Astrocyte of the cerebellum (primary cell): Measurements from ENCODE around the gene SEC22A.

Source experiments
- DNase-seq: peaks from one replicate; pipeline ENCODE4 v3.0.0-alpha.2; 2011; ENCODE audit warnings: low read depth
- H3K4me3 ChIP-seq: 2 replicates; pipeline ENCODE4 v1.5.1; 2011; ENCODE audit warnings: mild to moderate bottlenecking, low read depth, low read length, moderate library complexity
- CTCF ChIP-seq: IDR thresholded peaks from 2 replicates; pipeline ENCODE4 v1.5.1; 2012; ENCODE audit warnings: low read length, low read depth, moderate library complexity, mild to moderate bottlenecking; ENCODE audit errors: missing control alignments
- in situ Hi-C: cut with HindIII; loops from 2 replicates; pipeline ENCODE4 v1.10.0; 2017; ENCODE audit warnings: low sequenced_read_pairs

SEC22A gene

GRCh38 chr3:123279121-123279520 lies 77.4 kb downstream of the SEC22A start:
- no peak for TF ChIP-seq CTCF
- no peak overlapping the region for H3K4me3 ChIP-seq
- DNase-seq = no peak
- in situ Hi-C loops = no loop called here

DNA sequence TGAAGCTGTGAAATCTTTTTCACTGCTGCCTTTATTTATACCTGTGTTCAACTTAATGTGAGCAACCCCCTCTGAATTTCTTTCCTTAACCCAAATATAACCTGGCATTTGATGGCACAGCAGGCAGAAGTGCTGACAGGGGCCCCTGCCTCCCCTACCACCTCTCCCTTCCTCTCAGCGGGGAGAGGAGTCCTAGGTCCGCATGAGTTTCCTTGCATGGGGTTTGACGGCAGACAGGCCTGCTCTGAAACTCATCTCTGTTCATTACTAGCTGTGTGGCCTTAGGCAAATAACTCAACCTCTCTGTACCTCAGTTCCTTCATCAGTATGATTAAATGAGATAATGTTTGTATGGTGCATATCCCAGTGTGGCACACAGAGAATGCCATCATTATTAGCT lies 79.7 kb downstream of the SEC22A start:
- in situ Hi-C loops = no loop called here
- DNase-seq = no peak
- no peak overlapping the region for H3K4me3 ChIP-seq
- TF ChIP-seq CTCF = no peak

- in situ Hi-C loops = no loop called here
- no peak for TF ChIP-seq CTCF
- DNase-seq = no peak
- no peak overlapping the region for H3K4me3 ChIP-seq
Observed at GRCh38 chr3:123281929-123282328, 80.2 kb downstream of the SEC22A start.

DNA sequence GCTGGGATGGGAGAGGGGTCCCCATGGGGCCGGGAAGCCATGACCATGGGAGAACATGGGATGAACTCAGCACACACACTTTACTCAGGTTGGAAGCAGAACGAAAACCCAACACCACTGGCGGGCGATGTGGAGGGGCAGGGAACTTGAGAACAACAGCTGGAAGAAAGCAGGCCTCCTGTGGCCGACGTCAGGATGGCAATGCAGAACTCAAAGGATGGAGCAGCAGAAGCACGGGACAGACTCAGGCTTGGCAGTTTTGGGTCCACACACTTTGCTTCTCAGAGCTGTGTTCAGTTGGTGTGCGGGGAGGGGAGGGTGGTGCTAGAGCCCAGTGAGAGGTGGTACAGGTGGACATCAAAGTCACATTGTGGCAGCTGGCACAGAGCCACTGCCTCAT lies 80.7 kb downstream of the SEC22A start:
- DNase-seq = no peak
- in situ Hi-C loops = no loop called here
- TF ChIP-seq CTCF = no peak
- H3K4me3 ChIP-seq = no peak overlapping the region

DNA sequence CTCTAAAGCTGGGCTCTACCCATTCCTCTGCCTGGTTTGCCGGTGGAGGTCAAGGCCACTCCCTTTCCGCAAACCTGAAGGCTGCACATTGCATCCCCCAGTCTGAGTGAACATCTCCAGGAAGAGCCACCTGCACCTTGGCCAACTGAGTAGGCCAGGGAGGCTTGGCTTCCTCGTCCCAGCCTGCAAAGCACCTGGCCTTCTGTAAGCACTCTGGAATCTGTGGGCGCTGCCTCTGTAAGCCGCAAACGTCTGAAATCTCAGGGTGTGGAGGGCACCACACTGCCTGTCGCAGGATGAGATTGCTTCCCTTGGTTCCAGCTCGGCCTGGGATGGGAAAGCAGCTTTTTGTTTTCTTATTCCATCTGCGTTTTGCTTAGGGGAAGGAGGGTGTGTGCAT lies 81.3 kb downstream of the SEC22A start:
- in situ Hi-C loops = no loop called here
- no peak for TF ChIP-seq CTCF
- H3K4me3 ChIP-seq = no peak overlapping the region
- DNase-seq = no peak

DNA sequence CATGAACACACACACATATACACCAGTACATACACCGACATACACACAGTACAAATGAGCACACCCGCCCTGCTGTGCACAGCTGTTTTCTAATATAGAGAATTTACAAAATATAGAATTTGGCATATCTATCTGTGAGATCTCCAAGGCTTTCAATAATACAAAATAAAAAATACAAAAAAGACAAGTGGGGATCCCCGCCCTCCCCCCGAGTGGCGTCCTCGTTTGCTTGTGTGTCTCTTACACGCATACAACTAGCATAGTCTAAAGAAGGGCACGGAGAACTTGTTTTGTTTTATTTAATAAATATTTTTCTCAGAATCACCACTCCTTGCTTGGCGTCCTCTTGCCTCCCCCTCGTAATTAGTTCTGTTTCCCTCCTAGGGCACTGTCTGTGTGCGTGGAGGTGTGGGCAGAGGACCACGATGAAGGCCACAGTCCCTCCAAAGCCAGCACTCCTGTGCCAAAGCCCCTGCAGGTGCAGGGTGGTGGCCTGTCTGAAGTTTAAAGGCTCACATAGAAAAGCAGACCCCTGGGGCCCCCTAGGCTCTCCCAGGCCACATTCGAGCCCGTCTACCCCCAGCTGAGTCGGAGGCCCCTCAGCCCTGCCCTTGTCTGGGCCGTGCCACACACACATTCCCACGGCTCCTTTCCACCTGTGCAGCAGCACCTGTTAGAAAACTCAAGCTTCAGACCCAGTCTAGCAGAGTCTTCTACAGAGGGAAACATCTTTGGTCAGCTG lies 82.1 kb downstream of the SEC22A start:
- in situ Hi-C loops = no loop called here
- DNase-seq = no peak

More for the DNA sequence above, 82.1 kb downstream of the SEC22A start:
- H3K4me3 ChIP-seq = no peak overlapping the region
- TF ChIP-seq CTCF = no peak
